Measurements from ENCODE around the gene KRT84.

DNA sequence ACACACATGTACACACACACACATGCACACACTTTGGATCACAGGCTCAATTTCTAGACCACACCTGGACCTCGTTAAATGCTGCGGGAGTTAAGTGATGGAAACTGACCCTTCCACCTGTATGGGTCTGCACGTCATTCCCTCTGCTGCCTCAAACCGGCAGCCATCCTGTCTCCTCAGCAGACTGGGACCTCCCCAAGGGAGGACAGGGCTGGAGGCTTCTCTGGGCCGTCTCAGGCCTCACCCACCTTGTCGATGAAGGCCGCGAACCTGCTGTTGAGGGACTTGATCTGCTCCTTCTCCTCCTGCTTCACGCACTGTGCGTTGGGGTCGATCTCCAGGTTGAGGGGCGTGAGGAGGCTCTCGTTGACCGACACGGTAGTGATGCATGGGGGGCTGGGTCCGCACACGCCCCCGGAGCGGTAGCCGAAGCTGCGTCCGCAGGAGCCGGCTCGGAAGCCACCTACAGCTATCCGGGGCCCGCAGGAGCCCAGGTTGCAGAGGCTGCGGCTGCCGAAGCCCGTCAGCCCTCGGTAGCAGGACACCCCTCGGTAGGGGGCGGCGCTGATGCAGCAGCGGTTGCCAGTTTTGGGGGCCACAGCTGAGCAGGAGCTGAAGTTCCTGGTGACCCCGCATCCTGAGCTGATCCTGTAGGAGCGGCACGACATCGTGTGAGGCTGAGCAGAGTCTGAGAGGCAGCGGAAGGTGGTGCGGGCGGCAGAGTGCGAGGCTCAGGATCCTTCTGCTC, 18.5 kb downstream of the KRT84 start, which contains the start of gene KRT85:
- no peak for TF ChIP-seq CTCF (IDR thresholded peaks at IDR 0.05 in 2 of 3, conservative IDR thresholded peaks at IDR 0.05 in 1 of 3; ENCODE audit: borderline replicate concordance in 1 of 3, insufficient read depth in 1 of 3, low read depth in 2 of 3, low read length in 2 of 3)
- TF ChIP-seq FOSL1 (IDR thresholded peaks at IDR 0.05; ENCODE audit: low read depth), result no peak
- no peak for TF ChIP-seq POLR2A (IDR thresholded peaks at IDR 0.05; ENCODE audit: borderline replicate concordance, extremely low read depth, insufficient read depth, insufficient read length)
- no peak for TF ChIP-seq MAX (IDR thresholded peaks at IDR 0.05)
- TF ChIP-seq SP1 (IDR thresholded peaks at IDR 0.05; ENCODE audit: low read depth), result no peak
- TF ChIP-seq JUND (IDR thresholded peaks at IDR 0.05), result no peak
- TF ChIP-seq EZH2 (IDR thresholded peaks at IDR 0.05), result no peak
- no peak for TF ChIP-seq EZH2phosphoT487 (IDR thresholded peaks at IDR 0.05; ENCODE audit: borderline replicate concordance)
- TF ChIP-seq POLR2AphosphoS5 (IDR thresholded peaks at IDR 0.05; ENCODE audit: low read depth, low read length), result no peak
- no peak for TF ChIP-seq TCF7L2 (IDR thresholded peaks at IDR 0.05; ENCODE audit: borderline replicate concordance, extremely low read depth, insufficient read depth, insufficient read length)

All from HCT116 (cell line).